ENCODE results near the gene RHOH.
A peak's percentile ranks its signal among the peaks of the same experiment; 100 is the strongest.

The RHOH gene

DNA sequence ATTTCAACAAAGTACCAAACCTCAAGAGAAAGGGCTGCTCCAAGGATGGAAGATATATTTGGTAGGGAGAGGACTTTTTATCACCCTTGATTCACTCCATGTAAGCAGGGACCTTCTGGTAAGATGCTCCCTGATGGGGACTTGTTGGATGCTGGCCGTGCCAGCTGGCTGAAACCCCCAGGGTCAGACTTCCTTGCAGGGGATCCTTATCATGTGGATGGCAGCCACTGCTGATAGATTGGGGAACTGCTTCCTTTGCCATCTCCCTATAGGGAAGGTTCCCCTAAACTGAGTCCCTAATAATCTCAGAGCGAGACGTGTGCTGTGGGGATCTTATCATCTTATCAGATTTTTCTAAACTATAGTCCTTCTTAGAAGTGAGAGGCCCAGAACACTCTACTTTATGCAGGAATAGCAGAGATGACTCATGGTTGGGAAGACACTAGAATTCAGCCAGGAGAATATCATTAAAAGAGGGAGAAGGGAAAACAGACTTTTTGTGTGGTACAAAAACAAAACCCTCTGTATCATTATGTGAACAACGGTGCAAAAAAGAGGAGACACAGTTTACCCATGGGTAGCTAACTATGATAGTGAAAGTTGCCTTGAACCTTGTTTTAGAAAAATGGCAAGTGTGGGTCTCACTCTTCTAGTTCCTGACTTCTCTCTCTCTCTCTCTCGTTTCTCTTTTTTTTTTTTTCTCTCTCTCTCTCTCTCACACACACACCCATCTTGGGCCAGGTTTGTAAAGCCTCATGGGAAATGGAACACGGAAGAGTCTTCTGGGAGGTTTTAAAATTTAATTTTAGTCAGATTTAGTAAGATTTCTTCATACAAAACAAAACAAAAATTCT, 16.1 kb downstream of the RHOH start:
- TF ChIP-seq POLR2A (IDR thresholded peaks at IDR 0.05; ENCODE audit: low read depth, low read length): no peak
- 0 out of 2 replicates have a peak, but pooled peaks have one; percentile 22 for TF ChIP-seq SPI1 (IDR thresholded peaks at IDR 0.05; ENCODE audit: low read depth, low read length)
- TF ChIP-seq PAX5 (IDR thresholded peaks at IDR 0.05; ENCODE audit: insufficient read depth, low read length, severe bottlenecking): no peak
- TF ChIP-seq POU2F2 (IDR thresholded peaks at IDR 0.05; ENCODE audit: low read depth, low read length): no peak
- no peak for TF ChIP-seq POLR2AphosphoS5 (IDR thresholded peaks at IDR 0.05; ENCODE audit: low read depth, low read length)
- no peak for TF ChIP-seq TAF1 (IDR thresholded peaks at IDR 0.05; ENCODE audit: low read depth, low read length)
- no peak for DNase-seq (ENCODE audit: insufficient read length, low spot score)
- FAIRE-seq: peak; percentile 76

DNA sequence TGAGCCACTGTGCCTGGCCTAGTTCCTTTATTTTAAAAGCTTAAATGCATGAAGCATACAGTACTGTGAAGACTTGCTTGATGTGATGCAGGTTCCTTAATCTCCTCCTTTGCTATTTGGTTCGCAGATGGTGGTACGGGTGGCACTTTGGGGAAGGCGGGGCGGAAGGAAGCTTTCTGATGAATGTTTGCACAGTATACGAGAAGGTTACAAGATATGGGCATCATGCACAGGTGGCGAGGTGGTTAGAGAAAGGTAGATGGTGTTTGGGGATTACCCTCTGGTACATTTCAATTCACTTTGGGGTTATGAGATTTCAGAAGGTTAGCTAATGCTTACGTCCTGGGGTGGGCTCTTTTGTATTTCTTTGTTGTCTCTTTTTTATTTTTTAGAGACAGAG, 17.2 kb downstream of the RHOH start:
- TF ChIP-seq TAF1 (IDR thresholded peaks at IDR 0.05; ENCODE audit: low read depth, low read length) (no peak), POLR2A (IDR thresholded peaks at IDR 0.05; ENCODE audit: low read depth, low read length) (no peak), SPI1 (IDR thresholded peaks at IDR 0.05; ENCODE audit: low read depth, low read length) (no peak), POLR2AphosphoS5 (IDR thresholded peaks at IDR 0.05; ENCODE audit: low read depth, low read length) (no peak), PAX5 (IDR thresholded peaks at IDR 0.05; ENCODE audit: insufficient read depth, low read length, severe bottlenecking) (no peak), POU2F2 (IDR thresholded peaks at IDR 0.05; ENCODE audit: low read depth, low read length) (no peak)
- FAIRE-seq (peak; percentile 76), DNase-seq (ENCODE audit: insufficient read length, low spot score) (no peak)

DNA sequence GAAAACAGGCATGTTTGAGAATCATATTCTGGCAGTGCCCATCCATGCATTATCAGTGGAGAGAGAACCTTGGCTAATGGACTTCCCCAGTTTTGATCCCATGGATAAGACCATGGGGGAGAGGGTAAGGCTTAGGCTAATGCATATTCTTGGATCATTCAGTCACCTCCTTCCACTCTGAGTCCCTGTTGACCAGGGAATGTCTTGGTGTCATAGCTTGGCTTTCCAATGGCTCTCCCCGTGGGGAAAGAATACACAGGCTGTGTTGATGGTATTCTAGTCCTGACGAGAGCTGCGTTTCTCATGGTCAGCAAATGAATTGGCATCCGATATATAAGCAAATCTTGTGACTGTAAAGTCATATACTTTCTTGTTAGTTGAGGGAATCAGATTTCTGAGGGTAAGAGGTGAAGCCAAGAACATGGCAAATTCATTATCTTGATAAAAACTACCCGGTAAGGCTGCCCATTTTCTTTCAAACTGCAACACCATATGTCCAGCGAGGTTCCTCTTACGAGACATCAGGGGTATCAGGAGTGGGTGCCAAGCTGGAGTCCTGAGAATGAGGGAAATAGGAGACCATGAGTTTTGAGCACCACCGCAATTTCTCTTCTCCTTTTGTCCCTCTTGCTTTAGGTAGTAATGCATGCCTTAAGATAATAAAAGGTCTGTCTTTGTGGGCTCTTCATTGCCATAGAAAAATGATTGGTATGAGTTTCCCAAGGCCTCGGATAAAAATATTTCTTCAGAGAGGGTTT, 18.0 kb downstream of the RHOH start:
- DNase-seq (ENCODE audit: insufficient read length, low spot score) (no peak), FAIRE-seq (peak; percentile 66)
- TF ChIP-seq POLR2AphosphoS5 (IDR thresholded peaks at IDR 0.05; ENCODE audit: low read depth, low read length): peak; percentile 28; the same call in 1 of the 2 replicates
- TF ChIP-seq POLR2A (IDR thresholded peaks at IDR 0.05; ENCODE audit: low read depth, low read length): peak; percentile 50; the same call in 1 of the 2 replicates
- no peak for TF ChIP-seq POU2F2 (IDR thresholded peaks at IDR 0.05; ENCODE audit: low read depth, low read length)

DNA sequence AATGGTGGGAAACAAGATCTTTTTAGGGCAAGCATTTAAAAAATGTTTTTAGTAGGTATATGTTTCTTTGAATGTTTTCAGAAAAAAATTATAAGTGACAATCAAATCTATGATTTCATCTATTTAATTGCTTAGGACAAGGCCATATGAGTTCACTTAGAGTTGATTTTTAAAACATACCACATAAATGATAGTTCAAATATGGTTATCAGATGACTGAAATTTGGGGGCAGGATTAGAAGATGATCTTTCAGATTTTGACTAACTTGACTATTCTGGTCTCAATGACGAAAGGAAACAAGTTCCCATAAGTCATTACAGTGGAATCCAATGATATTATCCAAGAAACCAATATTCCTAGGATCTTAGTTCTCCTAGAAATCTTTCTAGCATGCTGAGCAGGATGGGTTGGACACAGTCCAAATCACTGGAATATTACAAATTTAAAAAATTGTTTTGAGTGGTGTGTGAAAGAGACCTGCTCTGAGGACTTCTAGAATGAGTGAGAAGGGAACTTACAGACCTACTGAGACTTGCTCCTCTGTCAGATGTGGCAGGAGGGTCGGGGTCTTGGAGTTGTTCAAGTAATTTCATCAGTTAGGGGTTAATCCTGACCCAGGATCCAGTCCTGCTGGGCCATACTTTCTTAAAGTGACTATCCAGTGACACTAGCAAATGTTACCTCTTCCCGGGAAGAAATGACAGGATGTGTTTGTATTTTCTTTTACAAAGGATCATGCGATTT, 20.0 kb downstream of the RHOH start:
- no peak for FAIRE-seq
- DNase-seq (ENCODE audit: insufficient read length, low spot score): no peak
- TF ChIP-seq POU2F2 (IDR thresholded peaks at IDR 0.05; ENCODE audit: low read depth, low read length) (no peak), TAF1 (IDR thresholded peaks at IDR 0.05; ENCODE audit: low read depth, low read length) (no peak), PAX5 (IDR thresholded peaks at IDR 0.05; ENCODE audit: insufficient read depth, low read length, severe bottlenecking) (no peak), SPI1 (IDR thresholded peaks at IDR 0.05; ENCODE audit: low read depth, low read length) (no peak), POLR2A (IDR thresholded peaks at IDR 0.05; ENCODE audit: low read depth, low read length) (no peak), POLR2AphosphoS5 (IDR thresholded peaks at IDR 0.05; ENCODE audit: low read depth, low read length) (no peak)

DNA sequence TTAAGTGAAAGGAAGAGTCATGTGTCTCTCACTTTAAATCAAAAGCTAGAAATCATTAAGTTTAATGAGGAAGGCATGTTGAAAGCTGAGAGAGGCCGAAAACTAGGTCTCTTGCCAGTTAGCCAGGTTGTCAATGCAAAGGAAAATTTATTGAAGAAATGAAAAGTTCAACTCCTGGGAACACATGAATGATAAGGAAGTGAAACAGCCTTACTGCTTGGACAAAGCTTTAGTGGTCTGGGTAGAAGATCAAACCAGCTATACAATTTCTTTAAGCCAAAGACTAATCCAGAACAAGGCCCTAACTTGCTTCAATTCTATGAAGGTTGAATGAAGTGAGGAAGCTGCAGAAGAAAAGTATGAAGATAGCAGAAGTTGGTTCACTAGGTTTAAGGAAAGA, 24.9 kb downstream of the RHOH start:
- no peak for DNase-seq (ENCODE audit: insufficient read length, low spot score)
- TF ChIP-seq SPI1 (IDR thresholded peaks at IDR 0.05; ENCODE audit: low read depth, low read length) (peak; percentile 70), POLR2AphosphoS5 (IDR thresholded peaks at IDR 0.05; ENCODE audit: low read depth, low read length) (no peak), POU2F2 (IDR thresholded peaks at IDR 0.05; ENCODE audit: low read depth, low read length) (no peak), TAF1 (IDR thresholded peaks at IDR 0.05; ENCODE audit: low read depth, low read length) (no peak), PAX5 (IDR thresholded peaks at IDR 0.05; ENCODE audit: insufficient read depth, low read length, severe bottlenecking) (no peak), POLR2A (IDR thresholded peaks at IDR 0.05; ENCODE audit: low read depth, low read length) (no peak)
- FAIRE-seq: peak; percentile 61

DNA sequence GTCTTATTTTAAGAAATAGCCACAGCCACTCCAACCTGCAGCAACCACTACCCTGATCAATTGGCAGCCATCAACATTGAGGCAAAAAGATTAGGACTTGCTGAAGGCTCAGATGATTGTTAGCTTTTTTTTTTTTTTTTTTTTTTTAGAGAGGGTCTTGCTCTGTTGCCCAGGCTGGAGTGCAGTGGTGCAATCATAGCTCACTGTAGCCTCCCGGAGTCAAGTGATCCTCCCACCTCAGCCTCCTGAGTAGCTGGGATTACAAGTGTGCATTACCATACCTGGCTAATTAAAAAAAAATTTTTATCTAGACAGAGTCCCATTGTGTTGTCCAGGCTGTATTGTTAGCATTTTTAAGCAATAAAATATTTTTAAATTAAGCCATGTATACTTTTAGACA, 26.5 kb downstream of the RHOH start:
- FAIRE-seq (no peak), DNase-seq (ENCODE audit: insufficient read length, low spot score) (no peak)
- TF ChIP-seq POLR2A (IDR thresholded peaks at IDR 0.05; ENCODE audit: low read depth, low read length) (no peak), PAX5 (IDR thresholded peaks at IDR 0.05; ENCODE audit: insufficient read depth, low read length, severe bottlenecking) (no peak), POLR2AphosphoS5 (IDR thresholded peaks at IDR 0.05; ENCODE audit: low read depth, low read length) (no peak), TAF1 (IDR thresholded peaks at IDR 0.05; ENCODE audit: low read depth, low read length) (no peak), POU2F2 (IDR thresholded peaks at IDR 0.05; ENCODE audit: low read depth, low read length) (no peak), SPI1 (IDR thresholded peaks at IDR 0.05; ENCODE audit: low read depth, low read length) (no peak)

DNA sequence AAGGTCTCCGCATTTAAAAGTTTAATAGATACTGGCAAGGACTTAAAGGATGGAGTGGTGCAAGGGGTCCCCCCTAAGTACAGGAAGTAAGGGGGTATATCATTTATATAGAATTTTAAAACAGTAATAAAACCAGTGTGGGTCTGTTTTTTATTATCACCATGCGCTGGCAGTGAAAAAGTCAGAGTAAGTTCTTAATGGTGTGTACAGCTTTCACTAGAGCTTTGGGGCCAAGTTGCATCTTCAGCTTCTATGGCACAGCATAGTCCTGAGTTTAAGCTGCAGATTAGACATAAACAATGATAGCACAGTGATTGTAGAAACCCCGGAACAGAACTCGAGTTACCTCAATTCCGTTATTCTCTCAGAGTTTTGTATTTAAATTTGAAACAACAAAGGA, 27.6 kb downstream of the RHOH start:
- FAIRE-seq: peak; percentile 69
- no peak for DNase-seq (ENCODE audit: insufficient read length, low spot score)
- TF ChIP-seq PAX5 (IDR thresholded peaks at IDR 0.05; ENCODE audit: insufficient read depth, low read length, severe bottlenecking) (no peak), POLR2A (IDR thresholded peaks at IDR 0.05; ENCODE audit: low read depth, low read length) (no peak), POU2F2 (IDR thresholded peaks at IDR 0.05; ENCODE audit: low read depth, low read length) (no peak), TAF1 (IDR thresholded peaks at IDR 0.05; ENCODE audit: low read depth, low read length) (no peak), SPI1 (IDR thresholded peaks at IDR 0.05; ENCODE audit: low read depth, low read length) (no peak), POLR2AphosphoS5 (IDR thresholded peaks at IDR 0.05; ENCODE audit: low read depth, low read length) (no peak)

DNA sequence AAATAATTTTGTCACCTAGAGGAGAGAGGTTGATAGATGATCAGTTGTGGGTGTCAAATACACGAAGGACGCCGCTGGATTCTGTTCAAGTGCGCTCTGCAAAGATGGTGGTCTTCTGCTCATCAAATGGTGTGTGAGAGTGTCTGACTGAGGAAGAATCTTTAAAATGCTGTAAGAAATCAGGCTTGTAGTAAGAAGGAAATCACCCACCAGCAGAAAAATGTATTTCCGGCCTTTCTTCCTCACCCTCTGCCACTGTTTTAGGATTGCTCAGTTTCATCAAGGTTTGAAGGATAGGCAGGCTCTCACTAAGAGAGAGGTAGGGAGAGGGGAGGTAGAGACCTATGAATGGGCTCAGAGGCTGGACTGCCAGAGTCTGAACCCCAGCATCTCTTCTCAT, 28.7 kb downstream of the RHOH start:
- FAIRE-seq (peak; percentile 33), DNase-seq (ENCODE audit: insufficient read length, low spot score) (no peak)
- TF ChIP-seq POLR2AphosphoS5 (IDR thresholded peaks at IDR 0.05; ENCODE audit: low read depth, low read length) (no peak), POU2F2 (IDR thresholded peaks at IDR 0.05; ENCODE audit: low read depth, low read length) (no peak), PAX5 (IDR thresholded peaks at IDR 0.05; ENCODE audit: insufficient read depth, low read length, severe bottlenecking) (no peak), SPI1 (IDR thresholded peaks at IDR 0.05; ENCODE audit: low read depth, low read length) (no peak), POLR2A (IDR thresholded peaks at IDR 0.05; ENCODE audit: low read depth, low read length) (no peak)

DNA sequence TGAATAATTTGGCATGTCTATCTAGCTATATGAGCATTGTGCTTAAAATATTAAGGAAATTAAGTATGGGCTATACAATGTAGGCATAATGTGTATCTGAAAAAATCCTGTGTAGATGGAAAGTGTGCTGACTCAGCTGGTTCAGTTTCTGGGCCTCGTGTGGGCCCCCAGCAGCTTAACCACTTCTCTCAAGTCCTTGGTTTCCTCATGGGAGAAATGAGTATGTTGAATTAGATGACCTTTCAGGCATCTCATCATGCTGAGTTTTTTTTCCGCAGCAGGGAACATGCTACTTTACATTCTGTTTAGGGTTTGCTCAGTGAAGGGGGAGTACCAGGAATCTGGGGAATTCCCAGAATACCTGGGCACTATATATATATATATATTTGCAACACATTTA, 30.5 kb downstream of the RHOH start:
- FAIRE-seq (peak; percentile 85), DNase-seq (ENCODE audit: insufficient read length, low spot score) (no peak)
- TF ChIP-seq TAF1 (IDR thresholded peaks at IDR 0.05; ENCODE audit: low read depth, low read length) (no peak), POU2F2 (IDR thresholded peaks at IDR 0.05; ENCODE audit: low read depth, low read length) (peak; percentile 83), PAX5 (IDR thresholded peaks at IDR 0.05; ENCODE audit: insufficient read depth, low read length, severe bottlenecking) (no peak), POLR2A (IDR thresholded peaks at IDR 0.05; ENCODE audit: low read depth, low read length) (no peak), SPI1 (IDR thresholded peaks at IDR 0.05; ENCODE audit: low read depth, low read length) (peak; percentile 53), POLR2AphosphoS5 (IDR thresholded peaks at IDR 0.05; ENCODE audit: low read depth, low read length) (peak; percentile 65; the same call in 1 of the 2 replicates)

All from GM12891 (cell line).